ENCODE measurements around the gene SKOR2.

SKOR2 gene

GRCh38 chr18:47283476-47283875, 32.0 kb upstream of the SKOR2 start:
- TF ChIP-seq, protein P1, sequence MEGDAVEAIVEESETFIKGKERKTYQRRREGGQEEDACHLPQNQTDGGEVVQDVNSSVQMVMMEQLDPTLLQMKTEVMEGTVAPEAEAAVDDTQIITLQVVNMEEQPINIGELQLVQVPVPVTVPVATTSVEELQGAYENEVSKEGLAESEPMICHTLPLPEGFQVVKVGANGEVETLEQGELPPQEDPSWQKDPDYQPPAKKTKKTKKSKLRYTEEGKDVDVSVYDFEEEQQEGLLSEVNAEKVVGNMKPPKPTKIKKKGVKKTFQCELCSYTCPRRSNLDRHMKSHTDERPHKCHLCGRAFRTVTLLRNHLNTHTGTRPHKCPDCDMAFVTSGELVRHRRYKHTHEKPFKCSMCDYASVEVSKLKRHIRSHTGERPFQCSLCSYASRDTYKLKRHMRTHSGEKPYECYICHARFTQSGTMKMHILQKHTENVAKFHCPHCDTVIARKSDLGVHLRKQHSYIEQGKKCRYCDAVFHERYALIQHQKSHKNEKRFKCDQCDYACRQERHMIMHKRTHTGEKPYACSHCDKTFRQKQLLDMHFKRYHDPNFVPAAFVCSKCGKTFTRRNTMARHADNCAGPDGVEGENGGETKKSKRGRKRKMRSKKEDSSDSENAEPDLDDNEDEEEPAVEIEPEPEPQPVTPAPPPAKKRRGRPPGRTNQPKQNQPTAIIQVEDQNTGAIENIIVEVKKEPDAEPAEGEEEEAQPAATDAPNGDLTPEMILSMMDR (IDR thresholded peaks at IDR 0.05; ENCODE audit: poor library complexity, severe bottlenecking) = peak; percentile 57
- DNase-seq (ENCODE audit: low spot score) (no peak), ATAC-seq (ENCODE audit: low read depth) (no peak)
- H3K27me3 ChIP-seq (ENCODE audit: insufficient read depth, poor library complexity, severe bottlenecking) = peaks cover 28% of the 10 kb centered on the region
- H3K4me1 ChIP-seq (ENCODE audit: insufficient read depth, poor library complexity, severe bottlenecking) = no peaks in the 10 kb centered on the region
- no peaks in the 10 kb centered on the region for H3K9me3 ChIP-seq (ENCODE audit: severe bottlenecking)
- H3K36me3 ChIP-seq (ENCODE audit: low read depth) = no peaks in the 10 kb centered on the region
- H3K27ac ChIP-seq (ENCODE audit: poor library complexity, severe bottlenecking) = no peak overlapping the region
- no peak overlapping the region for H3K4me3 ChIP-seq (ENCODE audit: severe bottlenecking)

DNA sequence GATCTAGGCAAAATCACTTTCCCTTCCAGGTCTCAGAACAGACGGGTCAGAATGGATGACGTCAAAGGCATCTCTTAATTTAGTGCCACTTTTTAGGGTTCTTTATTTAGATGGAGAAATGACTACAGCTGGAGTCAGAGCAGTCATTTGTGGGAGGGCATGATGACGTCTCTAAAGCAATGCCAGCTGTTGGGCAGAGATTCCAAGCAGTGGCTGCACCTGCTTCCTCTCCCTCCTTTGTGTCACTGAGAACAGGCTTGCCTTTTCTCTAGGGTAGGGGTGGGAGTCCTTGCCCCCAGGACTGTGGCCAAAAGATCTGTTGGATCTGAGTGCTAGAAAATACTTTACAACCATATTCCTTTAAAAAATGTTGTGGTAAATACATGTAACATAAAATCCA, 28.7 kb upstream of the SKOR2 start:
- Histone ChIP-seq H3K4me1 (ENCODE audit: insufficient read depth, poor library complexity, severe bottlenecking) (no peaks in the 10 kb centered on the region), H3K4me3 (ENCODE audit: severe bottlenecking) (no peak overlapping the region), H3K27ac (ENCODE audit: poor library complexity, severe bottlenecking) (no peak overlapping the region), H3K9me3 (ENCODE audit: severe bottlenecking) (no peaks in the 10 kb centered on the region), H3K27me3 (ENCODE audit: insufficient read depth, poor library complexity, severe bottlenecking) (peaks cover 14% of the 10 kb centered on the region), H3K36me3 (ENCODE audit: low read depth) (no peaks in the 10 kb centered on the region)
- TF ChIP-seq, protein P1 (IDR thresholded peaks at IDR 0.05; ENCODE audit: poor library complexity, severe bottlenecking) = no peak
- ATAC-seq (ENCODE audit: low read depth) = no peak
- DNase-seq (ENCODE audit: low spot score) = no peak

GRCh38 chr18:47274961-47275360, 23.5 kb upstream of the SKOR2 start:
- H3K27ac ChIP-seq (ENCODE audit: poor library complexity, severe bottlenecking) = no peak overlapping the region
- TF ChIP-seq, protein P1 (IDR thresholded peaks at IDR 0.05; ENCODE audit: poor library complexity, severe bottlenecking) = no peak
- no peak overlapping the region for H3K4me3 ChIP-seq (ENCODE audit: severe bottlenecking)
- no peaks in the 10 kb centered on the region for H3K9me3 ChIP-seq (ENCODE audit: severe bottlenecking)
- peaks cover 29% of the 10 kb centered on the region for H3K27me3 ChIP-seq (ENCODE audit: insufficient read depth, poor library complexity, severe bottlenecking)
- no peaks in the 10 kb centered on the region for H3K4me1 ChIP-seq (ENCODE audit: insufficient read depth, poor library complexity, severe bottlenecking)
- no peaks in the 10 kb centered on the region for H3K36me3 ChIP-seq (ENCODE audit: low read depth)
- ATAC-seq (ENCODE audit: low read depth) (no peak), DNase-seq (ENCODE audit: low spot score) (no peak)

DNA sequence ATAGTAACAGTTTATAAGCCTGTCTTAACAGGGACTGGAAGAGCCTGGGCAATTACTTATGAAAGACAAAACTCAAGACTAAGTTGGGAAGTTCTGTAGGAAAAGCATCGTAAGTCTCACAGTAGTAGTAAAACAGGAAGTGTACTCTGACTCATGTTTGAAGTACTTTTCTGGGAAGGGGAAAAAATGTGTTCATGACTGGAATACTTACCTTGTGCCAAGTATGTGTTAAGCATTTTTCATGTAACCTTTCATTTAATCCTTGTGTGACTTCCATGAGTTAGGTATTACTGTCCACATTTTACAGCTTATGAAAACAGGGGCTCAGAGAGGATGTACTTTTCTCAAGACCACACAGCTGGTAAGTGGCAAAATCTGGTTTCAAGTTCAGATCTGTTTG, 13.7 kb upstream of the SKOR2 start:
- Histone ChIP-seq H3K4me1 (ENCODE audit: insufficient read depth, poor library complexity, severe bottlenecking) (no peaks in the 10 kb centered on the region), H3K27me3 (ENCODE audit: insufficient read depth, poor library complexity, severe bottlenecking) (peaks cover 65% of the 10 kb centered on the region), H3K27ac (ENCODE audit: poor library complexity, severe bottlenecking) (no peak overlapping the region), H3K9me3 (ENCODE audit: severe bottlenecking) (no peaks in the 10 kb centered on the region), H3K36me3 (ENCODE audit: low read depth) (no peaks in the 10 kb centered on the region), H3K4me3 (ENCODE audit: severe bottlenecking) (no peak overlapping the region)
- DNase-seq (ENCODE audit: low spot score) (no peak), ATAC-seq (ENCODE audit: low read depth) (0 out of 3 replicates have a peak, but pooled peaks have one; percentile 43)
- TF ChIP-seq, protein P1 (IDR thresholded peaks at IDR 0.05; ENCODE audit: poor library complexity, severe bottlenecking) = no peak

GRCh38 chr18:47264308-47264700, 12.8 kb upstream of the SKOR2 start:
- Histone ChIP-seq H3K27me3 (ENCODE audit: insufficient read depth, poor library complexity, severe bottlenecking) (peaks cover 71% of the 10 kb centered on the region), H3K4me1 (ENCODE audit: insufficient read depth, poor library complexity, severe bottlenecking) (no peaks in the 10 kb centered on the region), H3K4me3 (ENCODE audit: severe bottlenecking) (no peak overlapping the region), H3K36me3 (ENCODE audit: low read depth) (no peaks in the 10 kb centered on the region), H3K27ac (ENCODE audit: poor library complexity, severe bottlenecking) (no peak overlapping the region), H3K9me3 (ENCODE audit: severe bottlenecking) (no peaks in the 10 kb centered on the region)
- no peak for DNase-seq (ENCODE audit: low spot score)
- no peak for ATAC-seq (ENCODE audit: low read depth)
- TF ChIP-seq, protein P1 (IDR thresholded peaks at IDR 0.05; ENCODE audit: poor library complexity, severe bottlenecking) = no peak
